NOMO-1 treated with DMSO at 0.1 percent for 48 hours (cell line): ENCODE results near the gene AOC1.

Experiments used
- DNase-seq: peaks from one replicate; lab custom pipeline; 2025; ENCODE audit not compliant: unreplicated experiment; lab: John Stamatoyannopoulos, UW

Gene AOC1

GRCh38 chr7:150835019-150835418 lies 17.3 kb upstream of the AOC1 start:
- DNase-seq: no peak

DNA sequence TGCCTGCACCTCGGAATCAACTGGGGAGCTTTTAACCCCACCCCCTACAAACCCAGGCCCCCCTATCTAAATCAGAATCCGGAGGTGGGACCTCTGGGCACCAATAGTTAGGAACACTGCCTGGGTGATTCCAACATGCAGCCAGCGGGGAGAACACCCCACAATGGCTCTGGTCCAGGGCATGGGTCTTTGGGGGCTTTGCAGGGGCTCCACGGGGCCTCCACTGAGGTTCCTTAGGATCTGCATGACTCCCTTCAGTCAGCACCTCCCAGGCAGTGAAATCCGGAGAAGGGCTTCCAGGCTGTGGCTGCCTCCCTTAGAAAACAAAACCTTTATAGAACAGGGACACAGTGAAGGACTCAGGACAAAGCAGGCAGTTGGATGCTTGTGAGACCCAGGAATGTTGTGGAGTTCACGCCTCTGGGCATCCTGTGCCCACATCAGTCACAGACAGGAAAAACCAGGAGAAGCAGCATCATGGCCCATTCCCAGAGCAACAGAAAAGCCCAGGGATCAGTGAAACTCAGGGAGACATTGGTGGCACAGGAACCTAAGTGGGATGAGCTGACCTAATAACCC lies 16.5 kb upstream of the AOC1 start:
- no peak for DNase-seq

DNA sequence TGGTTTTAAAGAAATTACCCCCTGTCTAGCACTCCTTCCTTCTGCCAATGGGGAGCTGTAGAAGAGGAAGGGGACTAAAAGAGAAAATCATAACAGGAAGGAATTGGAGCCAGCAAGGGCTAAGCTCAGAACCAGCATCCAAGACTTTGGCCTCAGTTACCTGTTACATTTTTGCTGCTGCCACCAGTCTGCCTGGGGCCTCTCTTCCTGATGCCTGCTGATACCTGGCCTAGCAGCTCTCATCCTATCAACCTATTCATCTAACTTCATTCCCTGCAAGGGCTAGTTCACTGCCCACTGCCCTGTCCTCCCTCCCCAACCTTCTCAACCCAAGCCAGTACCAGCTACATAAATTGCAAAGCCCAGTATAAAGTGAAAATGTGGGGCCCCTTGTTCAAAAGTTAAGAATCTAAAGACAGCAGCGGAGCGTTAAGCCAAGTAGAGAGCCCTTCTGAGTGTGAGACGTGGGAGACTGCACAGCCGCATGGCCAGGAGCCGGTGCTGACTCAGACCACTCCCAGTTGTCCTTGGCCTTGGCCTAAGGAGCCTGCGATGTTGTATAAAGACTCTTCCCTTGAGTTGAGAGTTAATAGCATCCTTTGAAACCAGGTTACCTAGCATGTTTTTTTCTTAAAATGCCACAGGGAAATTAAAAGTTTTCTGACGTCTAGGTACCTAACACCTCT lies 13.2 kb upstream of the AOC1 start:
- no peak for DNase-seq

- no peak for DNase-seq
Measured at GRCh38 chr7:150842018-150842417, 10.3 kb upstream of the AOC1 start.

DNA sequence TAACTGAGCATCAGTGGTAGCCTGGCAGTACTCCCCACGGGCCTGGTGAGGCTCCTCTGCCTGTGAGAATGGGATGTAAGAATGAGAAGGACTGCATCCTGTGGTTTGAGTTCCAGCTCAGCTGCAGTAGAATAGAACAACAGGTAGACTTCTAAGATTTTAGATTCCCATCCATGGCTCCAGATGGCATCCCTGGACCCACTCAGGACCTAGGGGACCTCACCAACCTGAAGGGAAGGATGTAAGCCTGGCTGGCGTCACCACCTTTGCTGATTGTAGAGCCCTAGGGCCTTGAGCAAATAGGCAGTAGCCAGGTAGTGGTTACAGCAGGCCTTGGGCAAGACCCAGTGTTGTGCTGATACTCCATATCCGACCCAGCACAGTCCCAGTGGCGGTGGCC lies 9.6 kb upstream of the AOC1 start:
- DNase-seq: no peak

- no peak for DNase-seq
Measured at GRCh38 chr7:150845421-150845861, 6.9 kb upstream of the AOC1 start.

- no peak for DNase-seq
Measured at GRCh38 chr7:150846291-150847115, 5.8 kb upstream of the AOC1 start.

GRCh38 chr7:150847536-150847935 lies 4.8 kb upstream of the AOC1 start:
- no peak for DNase-seq

DNA sequence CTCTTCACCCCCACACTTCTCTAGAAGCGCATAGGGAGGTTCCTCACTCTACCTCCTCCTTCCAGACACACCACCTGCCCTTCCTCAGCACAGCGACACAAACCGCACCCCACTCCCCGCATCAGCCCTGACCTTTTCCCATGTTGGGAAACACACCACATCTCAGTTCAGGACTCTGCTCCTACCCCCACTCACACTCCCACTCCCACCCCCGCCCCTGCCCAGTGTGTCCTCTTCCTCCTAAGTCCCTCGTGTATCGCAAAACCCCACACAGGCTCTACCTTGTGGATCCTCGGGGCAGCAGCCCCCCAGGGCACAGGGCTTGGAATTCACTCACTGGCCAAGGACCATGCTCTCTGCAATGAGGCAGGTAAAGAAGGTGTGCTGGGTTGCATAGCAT lies 4.2 kb upstream of the AOC1 start:
- DNase-seq: no peak

DNA sequence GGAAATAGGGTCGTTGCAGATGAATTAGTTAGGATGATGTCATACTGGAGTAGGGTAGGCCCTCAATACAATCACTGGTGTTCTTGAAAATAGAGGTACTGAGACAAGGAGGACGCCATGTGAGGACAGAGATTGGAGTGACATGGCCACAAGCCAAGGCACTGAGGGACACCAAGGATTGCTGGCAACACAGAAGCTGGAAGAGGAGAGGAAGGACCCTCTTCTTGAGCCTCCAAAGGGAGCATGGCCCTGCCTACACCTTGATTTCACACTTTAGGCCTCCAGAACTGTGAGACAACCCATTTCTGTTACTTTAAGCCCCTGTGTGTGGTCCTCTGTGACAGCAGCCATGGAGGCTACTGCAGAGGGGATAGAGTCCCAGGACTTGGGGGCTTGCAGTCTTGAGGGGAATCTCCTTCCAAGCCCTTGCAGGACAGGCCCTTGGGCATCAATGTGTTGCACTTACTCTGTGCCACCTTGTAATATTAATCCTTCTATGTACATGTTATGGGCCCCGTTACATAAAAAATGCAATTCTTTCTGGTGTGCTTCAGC lies 3.7 kb upstream of the AOC1 start:
- no peak for DNase-seq

GRCh38 chr7:150849204-150849775 lies 3.0 kb upstream of the AOC1 start:
- DNase-seq: no peak

- no peak for DNase-seq
Measured at GRCh38 chr7:150850273-150850672, 2.0 kb upstream of the AOC1 start.

GRCh38 chr7:150851492-150852370 lies 586 bp upstream of the AOC1 start:
- DNase-seq: peak; percentile 24

DNA sequence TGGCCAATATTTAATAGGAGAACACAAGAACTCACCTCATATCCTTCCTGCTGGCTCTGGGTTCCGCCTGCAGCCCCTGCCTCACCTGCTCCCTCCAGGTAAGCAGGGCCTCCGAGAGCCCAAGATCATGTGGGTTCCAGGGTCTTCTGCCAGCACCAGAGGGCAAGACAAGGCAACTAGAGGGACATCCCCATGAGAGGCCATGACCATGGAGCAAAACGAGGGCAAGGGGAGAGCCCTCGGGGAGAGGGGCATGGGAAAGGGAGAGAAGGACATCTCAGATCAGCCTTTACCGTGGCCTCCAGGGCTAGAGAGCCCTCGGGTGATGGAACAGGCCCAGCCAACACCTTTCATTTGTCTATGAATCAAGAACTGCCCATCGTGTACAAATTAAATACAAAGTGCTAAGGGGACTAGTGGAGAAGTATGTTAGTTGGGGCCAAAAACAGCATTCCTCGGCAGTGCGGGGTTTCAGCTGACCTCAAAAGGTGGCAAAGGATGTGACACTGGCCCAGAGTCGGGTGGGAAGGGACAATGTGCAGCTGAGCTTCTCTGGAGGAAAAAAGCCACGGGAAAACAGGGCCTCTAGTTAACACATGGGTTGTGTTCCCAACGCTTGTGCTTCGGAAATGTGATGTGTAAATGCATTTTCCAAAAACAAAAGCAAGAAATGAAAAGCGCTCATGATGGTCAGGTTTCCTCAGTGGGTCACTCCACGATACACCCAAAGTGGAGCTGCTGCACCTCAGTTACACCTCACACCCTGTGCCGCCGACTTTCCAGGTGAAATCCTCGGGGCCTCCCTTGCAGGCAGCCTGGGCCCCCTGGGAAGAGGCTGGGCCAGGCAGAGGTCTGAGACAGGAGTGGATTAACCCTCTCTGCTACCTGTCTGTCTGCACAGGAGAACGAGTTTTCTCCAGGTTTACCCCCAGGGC lies 2.0 kb downstream of the AOC1 start:
- DNase-seq: no peak

DNA sequence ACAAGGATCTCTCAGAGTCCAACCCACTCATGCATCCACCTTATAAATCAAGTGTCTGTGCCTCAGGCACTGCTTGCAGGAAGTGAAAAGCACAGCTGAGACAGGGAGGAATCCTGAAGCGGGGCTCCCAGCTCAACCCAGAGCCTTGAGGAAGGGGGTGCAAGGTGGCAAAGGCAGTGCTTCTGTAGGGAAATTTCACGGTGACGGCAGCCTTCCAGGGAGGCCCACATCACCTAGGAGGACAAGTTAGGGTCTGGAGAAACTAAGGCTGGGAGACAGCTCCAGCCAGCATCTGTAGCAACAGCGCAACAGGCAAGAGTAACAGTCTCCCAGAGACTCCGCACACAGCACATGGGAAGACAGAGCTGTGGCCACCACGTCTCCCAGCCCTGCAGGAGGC lies 2.7 kb downstream of the AOC1 start:
- DNase-seq: no peak

DNA sequence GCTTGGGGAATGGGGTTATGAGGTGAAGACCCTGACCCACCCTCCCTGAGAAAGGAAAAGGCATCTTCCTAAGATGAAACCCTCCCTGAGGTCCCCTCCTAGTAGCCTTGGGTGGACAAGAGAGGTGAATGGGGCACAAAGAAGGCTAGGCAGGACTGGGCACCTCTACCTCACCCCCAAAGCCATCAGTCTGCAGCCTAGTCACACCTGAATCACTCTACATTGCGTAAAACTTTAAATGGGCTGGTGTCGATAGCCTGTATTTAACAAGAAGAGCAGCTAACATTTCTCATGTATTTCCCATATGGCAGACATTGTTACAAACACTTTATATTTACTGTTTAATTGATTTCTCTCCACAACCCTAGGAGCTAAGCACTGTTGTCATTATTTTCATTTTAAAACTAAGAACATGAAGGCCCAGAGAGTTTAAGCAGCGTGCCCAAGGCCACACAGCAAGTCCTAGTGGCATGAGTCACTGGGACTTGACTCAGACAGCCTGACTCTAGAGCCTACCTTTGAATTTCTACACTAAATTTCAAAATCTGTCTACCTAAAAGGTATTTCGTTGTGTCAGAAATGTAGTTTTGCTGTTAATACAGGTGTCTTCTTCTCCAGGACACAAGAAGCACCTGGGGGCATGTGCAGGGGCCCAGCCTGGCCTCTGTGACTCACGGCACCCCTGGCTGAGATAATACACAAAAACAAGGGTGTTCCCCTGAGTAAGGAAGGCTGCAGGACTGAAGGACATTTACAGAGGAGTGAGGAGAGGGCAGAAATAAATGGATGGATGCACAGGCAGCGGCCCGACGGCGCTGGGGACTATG lies 3.4 kb downstream of the AOC1 start:
- DNase-seq: no peak

GRCh38 chr7:150856303-150857275 lies 4.3 kb downstream of the AOC1 start:
- DNase-seq: no peak
